Heart right ventricle (tissue), 16 donors: ENCODE measurements around the gene RFXAP. TPM values are rescaled to one million over a fixed set of nuclear protein-coding genes. Genes with fewer than 3 reads are reported as not detected.

Experiments used
- ATAC-seq, 8 donors: fragments of 200-7000 bp; cut with Tn5 transposase; one replicate each; pipeline ENCODE4 v1.9.1; 2020; ENCODE audit warnings: mild to moderate bottlenecking in 8 of 8, moderate library complexity in 8 of 8, moderate number of reproducible peaks in 1 of 8
- DNase-seq, 2 donors: peaks; one replicate each; pipeline ENCODE4 v3.0.0-alpha.2; 2020
- H3K27ac ChIP-seq, 10 donors: fragments of 200-600 bp; sonication (generic) in 2 of 10; one replicate each; pipeline versions ENCODE4 v1.5.0 to v1.8.0; 2020 to 2022; ENCODE audit warnings: mild to moderate bottlenecking in 3 of 10
- H3K27me3 ChIP-seq, 7 donors: fragments of 200-600 bp; one replicate each; pipeline ENCODE4 v1.8.0; 2021 to 2022; ENCODE audit warnings: mild to moderate bottlenecking in 2 of 7
- H3K36me3 ChIP-seq, 9 donors: fragments of 200-600 bp; sonication (generic) in 1 of 9; one replicate each; pipeline versions ENCODE4 v1.5.0 to v1.8.0; 2020 to 2022; ENCODE audit warnings: mild to moderate bottlenecking in 2 of 9
- H3K4me1 ChIP-seq, 9 donors: fragments of 200-600 bp; sonication (generic) in 1 of 9; one replicate each; pipeline versions ENCODE4 v1.5.0 to v1.8.0; 2020 to 2022; ENCODE audit warnings: mild to moderate bottlenecking in 4 of 9
- H3K4me3 ChIP-seq, 10 donors: fragments of 200-600 bp; sonication (generic) in 2 of 10; one replicate each; pipeline versions ENCODE4 v1.5.0 to v1.8.0; 2020 to 2022; ENCODE audit warnings: mild to moderate bottlenecking in 7 of 10, moderate library complexity in 2 of 10
- H3K9me3 ChIP-seq, 11 donors: fragments of 200-600 bp in 10 of 11; sonication (generic) in 2 of 11; one replicate each; pipeline versions ENCODE4 v1.5.0 to v1.8.0; 2013 to 2022; ENCODE audit warnings: mild to moderate bottlenecking in 2 of 11, control low read depth in 1 of 11, moderate library complexity in 1 of 11
- CTCF ChIP-seq, 9 donors: fragments of 200-600 bp; sonication (generic) in 2 of 9; IDR thresholded peaks; one replicate each; pipeline versions ENCODE4 v1.5.0 to v1.8.0; 2021 to 2022; ENCODE audit warnings: antibody characterized with exemption in 9 of 9, mild to moderate bottlenecking in 5 of 9, moderate library complexity in 1 of 9
- WGBS, 2 donors: extraction: QIAGEN DNeasy Blood & Tissue Kit; methylation state at CpG; one replicate each; pipeline ENCODE4 v1.1.7; 2013; ENCODE audit warnings: inconsistent platforms in 1 of 2; 5-methylcytosine and 5-hydroxymethylcytosine counted together
- intact Hi-C, 10 donors: fragments of 100-400 bp; cut with DNase I; formaldehyde crosslinking; loops; one replicate each; pipeline versions ENCODE4 v1.11.1 to v1.14.2; 2022
- polyA plus RNA-seq, 2 donors: library from polyadenylated mRNA; stranded (reverse); fragments of 200-250 nt; gene quantifications; one replicate each; pipeline ENCODE4 v1.2.3, GENCODE V29; 2013
- total RNA-seq, 10 donors: library from RNA; stranded (reverse); fragmentation: NEBNext Ultra II Directional in 3 of 10; extraction: Animal tissue kit (Norgen Biotek cat#: 25700) in 3 of 10; gene quantifications; one replicate each; pipeline versions ENCODE4 v1.2.1 to v1.2.4, GENCODE V29; 2021 to 2023
- donor health status: Arrhythmogenic right ventricular cardiomyopathy.
- donor health status: ischemic (EF 13 %, LVEDD 7.1; RV severe dilation, severe dysfunction).
- donor health status: healthy with polysubstance abuse.
- donor health status: DM: no; HTN: yes; CAD: no.
- donor health status: DM: no; HTN: no; CAD: no.
- donor health status: ischemic (EF 25% LVEDD 6.9; RV normal size, moderate dysfunction).
- donor health status: ischemic (EF 25% LVEDD 5.7; RV mildly dilated, moderate dysfunction).
- donor health status: healthy.
- donor health status: DM: yes; HTN: yes; CAD: no.
- donor health status: Ischemic cardiomyopathy.
- donor health status: ischemic (EF 35%, LVEDD 5.7; RV mildly dilated, moderate dysfunction).
- donor health status: nonischemic (EF 11% LVEDD 7.7; RV severe dilation, severe dysfunction).
- donor health status: DM: yes; HTN: yes; CAD: no.
- donor health status: PGD.
- donor health status: ischemic (EF 29% LVEDD 5.4; RV normal size, mild dysfunction).
- donor health status: nonischemic (EF 23%, LVEDD 6.1; RV moderate dilation, normal function).

RFXAP gene
- total and polyA plus RNA-seq, 12 donors: 2.0 to 6.9 (median 3.7) TPM

DNA sequence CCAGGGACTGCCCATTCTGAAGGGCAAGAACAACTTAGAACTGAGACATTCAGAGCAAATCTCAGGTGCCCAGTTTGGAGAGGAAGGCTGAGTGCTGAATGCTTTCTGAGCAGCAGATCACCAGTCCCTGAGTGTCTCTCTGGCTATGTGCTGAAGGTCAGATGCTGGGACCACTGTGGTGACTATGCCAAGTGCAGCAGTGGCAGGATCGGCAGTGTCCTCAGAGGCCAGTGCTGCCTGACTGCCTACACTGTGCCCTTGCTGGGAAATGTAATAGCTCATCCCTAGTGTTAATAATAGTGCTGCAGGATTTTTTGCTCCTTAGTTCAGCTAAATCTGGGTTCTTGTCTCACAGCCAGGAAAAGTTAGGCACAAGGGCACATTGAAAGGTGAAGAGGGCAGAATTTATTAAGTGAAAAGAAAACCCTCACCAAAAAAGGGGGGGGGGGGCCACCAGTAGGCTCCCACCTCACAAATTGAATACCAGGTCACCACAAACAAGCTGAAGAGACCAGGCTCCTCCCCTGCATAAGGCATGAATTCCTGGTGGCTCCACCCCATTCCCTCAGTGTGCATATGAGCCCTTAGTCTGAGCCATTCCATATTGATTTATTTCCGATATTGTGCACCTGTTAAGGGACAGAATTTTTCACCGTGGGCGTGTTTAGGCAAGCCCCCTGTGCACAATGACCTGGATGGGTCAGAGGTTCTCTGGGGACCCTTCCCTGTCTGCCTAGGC, 18.5 kb downstream of the RFXAP start:
- Histone ChIP-seq H3K36me3 (peaks cover 0 to 8% (median 0%) of the 10 kb centered on the region in 9 donors), H3K27ac (peak overlapping the region in 8 of 10 donors; percentile 1 to 69 (median 46)), H3K27me3 (no peaks in the 10 kb centered on the region), H3K9me3 (no peaks in the 10 kb centered on the region), H3K4me1 (peaks cover 0 to 19% (median 0%) of the 10 kb centered on the region in 9 donors), H3K4me3 (no peak overlapping the region)
- intact Hi-C loops: no loop called here
- 49 to 63% methylated on average over 4 of the region's 4 CpGs for WGBS, 2 donors
- TF ChIP-seq CTCF (IDR thresholded peaks at IDR 0.05): no peak
- DNase-seq (peak in 1 of 2 donors; percentile 13), ATAC-seq (peak; percentile 63 to 94 (median 90))

DNA sequence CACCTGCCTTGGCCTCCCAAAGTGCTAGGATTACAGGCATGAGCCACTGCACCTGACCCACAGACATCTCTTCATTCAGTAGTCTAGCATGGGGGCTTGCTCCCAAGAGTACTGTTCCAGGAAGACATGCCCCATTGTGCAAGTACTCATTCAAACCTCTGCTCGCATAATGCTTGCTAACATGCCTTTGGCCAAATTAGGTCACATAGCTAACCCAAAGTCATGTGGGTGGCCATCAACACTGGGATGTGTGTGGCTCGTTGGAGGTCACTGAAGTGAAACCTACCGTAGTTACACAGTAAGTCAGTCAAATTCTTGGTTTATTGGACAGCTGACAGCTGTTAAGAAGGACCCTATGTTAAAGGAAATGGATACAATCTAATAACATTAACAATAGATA, 20.3 kb downstream of the RFXAP start:
- no peak overlapping the region for H3K27ac ChIP-seq
- H3K9me3 ChIP-seq: no peaks in the 10 kb centered on the region
- ATAC-seq: no peak
- peaks cover 0 to 19% (median 0%) of the 10 kb centered on the region in 9 donors for H3K4me1 ChIP-seq
- intact Hi-C loops: no loop called here
- H3K4me3 ChIP-seq: no peak overlapping the region
- H3K36me3 ChIP-seq: peaks cover 0 to 11% (median 0%) of the 10 kb centered on the region in 9 donors
- H3K27me3 ChIP-seq: no peaks in the 10 kb centered on the region
- TF ChIP-seq CTCF (IDR thresholded peaks at IDR 0.05): no peak
- WGBS, 2 donors: 77 to 81% methylated on average over 3 of the region's 3 CpGs
- no peak for DNase-seq

- ATAC-seq: peak in 1 of 8 donors; percentile 11
- no peak for DNase-seq
- 83 to 87% methylated on average over 12 of the region's 12 CpGs for WGBS, 2 donors
- TF ChIP-seq CTCF (IDR thresholded peaks at IDR 0.05): no peak
- no peaks in the 10 kb centered on the region for H3K27me3 ChIP-seq
- H3K4me3 ChIP-seq: no peak overlapping the region
- H3K27ac ChIP-seq: no peak overlapping the region
- H3K36me3 ChIP-seq: peaks cover 0 to 11% (median 0%) of the 10 kb centered on the region in 9 donors
- intact Hi-C loops: no loop called here
- H3K4me1 ChIP-seq: peaks cover 0 to 19% (median 0%) of the 10 kb centered on the region in 9 donors
- H3K9me3 ChIP-seq: no peaks in the 10 kb centered on the region
These were observed 21.0 kb downstream of the RFXAP start for GRCh38 chr13:36839981-36840380.

GRCh38 chr13:36840718-36841250, 21.8 kb downstream of the RFXAP start:
- peaks cover 0 to 11% (median 0%) of the 10 kb centered on the region in 9 donors for H3K36me3 ChIP-seq
- H3K4me3 ChIP-seq: no peak overlapping the region
- no peaks in the 10 kb centered on the region for H3K9me3 ChIP-seq
- H3K27me3 ChIP-seq: no peaks in the 10 kb centered on the region
- DNase-seq (no peak), ATAC-seq (no peak)
- WGBS, 2 donors: 61 to 77% methylated on average over 3 of the region's 3 CpGs
- intact Hi-C loops: no loop called here
- H3K27ac ChIP-seq: no peak overlapping the region
- no peak for TF ChIP-seq CTCF (IDR thresholded peaks at IDR 0.05)
- H3K4me1 ChIP-seq: peaks cover 0 to 24% (median 0%) of the 10 kb centered on the region in 9 donors
